HG03354 (cell line): ENCODE results near the gene CCDC88C.
A peak's percentile ranks its signal among the peaks of the same experiment; 100 is the strongest.

Source experiments
- ATAC-seq: cut with Tn5 transposase; IDR thresholded peaks from one replicate; pipeline ENCODE4 v1.9.1; 2021; ENCODE audit warnings: mild to moderate bottlenecking; ENCODE audit not compliant: unreplicated experiment, poor library complexity, severe bottlenecking

The CCDC88C gene

DNA sequence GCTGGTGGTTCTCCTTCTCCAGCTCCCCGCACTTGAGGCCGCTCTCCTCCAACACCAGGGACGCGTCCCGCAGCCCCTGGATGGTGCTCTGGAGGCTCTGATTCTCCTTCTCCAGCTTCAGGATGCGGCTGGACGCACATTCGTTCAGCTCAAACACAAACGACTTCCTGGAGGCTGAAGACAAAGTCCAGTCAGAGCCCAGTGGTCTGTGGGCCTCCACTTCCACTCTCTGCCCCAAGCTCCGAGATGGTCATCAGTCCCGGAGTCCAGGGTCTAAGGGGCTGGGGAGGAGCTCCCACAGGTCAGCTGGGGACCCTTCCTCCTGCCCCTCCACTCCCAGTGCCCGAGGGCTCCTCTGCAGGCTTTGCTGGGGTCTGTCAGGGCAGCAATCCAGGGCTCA, 96.5 kb downstream of the CCDC88C start:
- ATAC-seq = no peak

DNA sequence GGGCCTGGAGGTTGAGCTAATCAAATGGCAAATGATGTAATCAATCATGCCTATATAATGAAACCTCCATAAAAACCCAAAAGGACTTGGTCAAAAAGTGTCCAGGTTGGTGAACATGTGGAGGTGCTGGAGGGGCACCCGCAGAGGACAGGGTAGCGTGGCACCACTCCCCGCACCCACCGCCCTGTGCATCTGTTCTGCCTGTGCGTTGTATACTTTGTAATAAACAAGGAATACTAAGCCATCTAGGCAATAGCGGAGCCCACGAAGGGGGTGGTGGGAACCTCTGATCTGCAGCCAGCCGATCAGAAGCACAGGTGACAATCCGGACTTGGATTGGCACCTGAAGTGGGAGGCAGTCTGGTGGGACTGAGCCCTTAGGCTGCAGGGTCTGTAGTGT, 97.4 kb downstream of the CCDC88C start:
- ATAC-seq = no peak

DNA sequence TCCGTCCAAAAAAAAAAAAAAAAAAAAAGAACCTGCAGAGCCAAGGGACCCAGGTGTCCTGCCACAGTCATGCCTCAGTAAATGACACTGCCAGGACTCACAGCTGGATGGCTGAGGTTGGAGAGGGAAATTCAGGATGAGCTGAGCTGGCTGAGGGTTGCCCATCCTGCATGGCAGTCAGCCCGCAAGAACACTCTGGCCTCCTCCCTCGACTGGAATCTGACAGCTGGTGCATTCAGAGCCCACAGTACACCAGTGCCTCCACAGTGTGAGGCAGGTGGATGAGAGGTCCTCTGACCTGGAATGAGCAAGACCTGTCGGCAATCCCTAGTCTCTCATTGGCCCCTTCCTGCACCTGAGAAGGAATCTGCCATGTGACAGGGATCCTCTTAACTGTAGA, 98.7 kb downstream of the CCDC88C start:
- no peak for ATAC-seq

GRCh38 chr14:91317381-91318308, 100.0 kb downstream of the CCDC88C start:
- no peak for ATAC-seq

DNA sequence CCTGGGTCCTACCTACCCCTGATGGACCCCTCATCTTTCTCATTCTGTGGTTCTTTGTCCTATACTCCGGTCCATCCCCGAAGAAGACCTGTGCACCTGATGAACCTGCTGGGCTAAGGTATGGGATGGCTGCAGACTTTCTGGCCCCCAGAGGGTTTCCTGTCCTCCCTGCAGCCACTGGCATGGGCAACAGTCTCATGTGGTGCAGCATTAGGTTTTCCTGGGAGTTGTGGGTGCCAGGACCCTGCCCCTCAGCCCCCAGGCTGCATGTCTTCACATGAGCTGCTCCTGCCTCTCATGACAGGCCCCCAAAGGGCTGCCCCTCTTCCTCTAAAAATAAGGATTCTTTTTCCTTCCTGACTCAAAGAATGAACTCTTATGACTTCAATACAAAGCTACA, 100.9 kb downstream of the CCDC88C start:
- no peak for ATAC-seq

DNA sequence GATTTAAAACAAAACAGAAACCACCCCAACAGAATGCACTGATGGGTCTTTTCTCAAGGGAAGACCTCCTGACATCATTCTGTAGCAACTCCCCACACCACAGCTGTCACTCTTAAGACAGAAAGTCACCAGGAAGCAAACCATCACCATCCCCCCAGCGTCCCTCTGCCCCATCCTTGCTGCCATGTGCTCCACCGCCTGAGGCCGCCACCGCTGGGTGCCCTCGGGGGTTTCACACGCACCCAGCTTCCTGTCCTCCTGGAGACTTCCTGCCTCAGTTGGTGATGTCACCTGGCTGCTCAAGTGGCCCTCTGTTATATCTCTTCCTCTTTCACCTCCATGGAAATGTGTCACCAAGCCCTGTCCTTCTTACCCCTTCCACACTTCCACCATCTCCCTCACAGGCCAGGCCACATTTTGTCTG, 101.8 kb downstream of the CCDC88C start:
- peak; percentile 92 for ATAC-seq

DNA sequence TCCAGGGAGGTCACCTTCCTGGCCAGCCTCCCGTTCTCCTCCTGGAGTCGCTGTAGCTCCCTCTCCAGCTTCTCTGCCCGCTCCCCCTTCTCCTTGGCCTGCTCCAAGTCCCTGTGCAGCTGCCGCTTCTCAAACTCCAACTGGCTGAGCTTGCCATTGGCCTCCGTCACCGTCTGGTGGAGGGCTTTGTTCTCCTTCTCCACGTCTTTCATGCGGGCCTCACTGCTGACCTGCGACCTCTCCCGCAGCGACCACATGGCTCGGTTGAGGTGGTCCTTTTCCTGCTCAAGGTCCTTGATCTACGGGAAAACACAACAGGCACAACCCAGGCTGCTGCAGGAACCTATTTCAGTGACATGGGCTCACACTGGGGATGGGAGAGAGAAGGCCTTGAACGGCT, 103.8 kb downstream of the CCDC88C start:
- no peak for ATAC-seq

DNA sequence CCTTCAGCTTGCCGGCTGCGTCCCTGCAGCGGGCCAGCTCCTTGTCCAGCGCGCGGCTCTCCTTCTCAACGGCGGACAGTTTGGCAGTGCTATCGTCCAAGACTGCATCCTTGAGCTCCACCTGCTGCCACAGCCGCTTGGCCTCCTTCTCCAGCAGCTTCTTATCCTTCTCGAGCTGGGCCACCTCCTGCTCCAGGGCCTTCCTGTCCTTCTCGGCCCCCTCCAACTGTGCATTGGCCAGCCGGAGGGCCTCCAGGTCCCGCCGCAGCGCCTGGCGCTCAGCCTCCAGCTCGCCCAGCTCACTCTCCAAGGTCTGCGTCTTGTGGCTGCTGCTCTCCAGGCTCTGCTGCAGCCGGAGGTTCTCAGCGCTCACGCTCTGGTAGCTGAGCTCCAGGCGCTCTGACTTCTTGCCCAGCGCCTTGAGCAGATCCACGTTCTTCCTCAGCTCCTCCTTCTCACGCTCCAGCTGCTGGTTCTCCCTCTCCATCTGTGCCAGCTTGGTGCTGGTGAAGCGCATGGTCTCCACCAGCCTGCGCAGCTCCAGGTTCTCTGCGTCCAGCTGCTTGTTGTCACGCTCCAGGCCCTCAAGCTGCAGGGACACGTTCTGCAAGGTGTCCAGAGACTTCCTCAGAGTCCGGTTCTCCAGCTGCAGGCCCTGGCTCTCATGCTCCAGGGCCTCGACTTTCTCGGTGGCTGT, 104.3 kb downstream of the CCDC88C start:
- no peak for ATAC-seq

- no peak for ATAC-seq
Measured at GRCh38 chr14:91311284-91311662, 106.3 kb downstream of the CCDC88C start.

- no peak for ATAC-seq
Measured at GRCh38 chr14:91310606-91311283, 106.9 kb downstream of the CCDC88C start.

DNA sequence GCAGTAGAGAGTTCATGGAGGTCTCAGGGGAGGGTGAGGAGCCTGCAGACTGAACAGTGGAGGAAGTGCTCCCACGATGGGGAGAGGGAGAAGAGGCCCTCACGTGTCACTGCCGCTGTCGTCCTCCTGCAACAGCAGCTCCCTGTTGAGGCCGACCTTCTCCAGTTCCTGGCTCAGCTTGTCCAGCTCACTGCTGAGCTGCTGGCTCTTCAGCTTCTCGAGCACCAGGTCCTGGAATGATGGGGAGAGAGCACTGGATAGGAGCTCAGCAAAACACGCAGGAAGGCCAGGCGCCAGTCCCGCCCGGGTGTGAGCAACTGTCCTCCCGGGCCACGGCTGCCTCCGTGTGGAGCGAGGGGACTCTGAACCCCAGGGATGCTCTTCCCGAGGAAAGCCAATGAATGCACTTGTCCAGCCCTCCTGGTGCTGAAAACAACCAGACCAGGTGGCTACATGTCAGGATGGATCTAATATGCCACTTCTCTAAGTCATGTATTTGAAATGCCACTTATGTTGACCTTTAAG, 107.8 kb downstream of the CCDC88C start:
- ATAC-seq = no peak

- ATAC-seq = no peak
Measured at GRCh38 chr14:91308337-91308736, 109.3 kb downstream of the CCDC88C start.

- no peak for ATAC-seq
Measured at GRCh38 chr14:91307652-91308051, 110.0 kb downstream of the CCDC88C start.

DNA sequence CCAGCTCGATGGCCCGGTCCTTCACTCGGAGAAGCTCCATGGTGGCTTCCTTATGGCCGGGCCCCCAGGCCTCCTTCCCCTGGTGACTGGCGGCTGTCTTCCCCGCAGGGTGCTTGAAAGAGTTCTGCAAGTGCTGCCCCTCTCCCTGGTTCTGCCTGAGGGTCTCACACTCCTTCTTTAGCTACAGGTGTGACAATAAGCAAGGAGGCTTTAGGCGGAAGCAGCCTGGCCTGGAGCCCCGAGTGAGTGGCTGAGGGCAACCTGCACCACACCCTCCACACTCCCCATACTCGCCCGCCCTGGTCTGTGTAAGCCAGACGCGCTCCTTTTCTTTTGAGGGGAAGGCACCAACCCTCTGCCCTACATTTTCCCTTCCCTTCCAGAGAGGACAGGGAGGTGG, 110.6 kb downstream of the CCDC88C start:
- ATAC-seq = no peak

GRCh38 chr14:91306547-91306946, 111.1 kb downstream of the CCDC88C start:
- no peak for ATAC-seq

DNA sequence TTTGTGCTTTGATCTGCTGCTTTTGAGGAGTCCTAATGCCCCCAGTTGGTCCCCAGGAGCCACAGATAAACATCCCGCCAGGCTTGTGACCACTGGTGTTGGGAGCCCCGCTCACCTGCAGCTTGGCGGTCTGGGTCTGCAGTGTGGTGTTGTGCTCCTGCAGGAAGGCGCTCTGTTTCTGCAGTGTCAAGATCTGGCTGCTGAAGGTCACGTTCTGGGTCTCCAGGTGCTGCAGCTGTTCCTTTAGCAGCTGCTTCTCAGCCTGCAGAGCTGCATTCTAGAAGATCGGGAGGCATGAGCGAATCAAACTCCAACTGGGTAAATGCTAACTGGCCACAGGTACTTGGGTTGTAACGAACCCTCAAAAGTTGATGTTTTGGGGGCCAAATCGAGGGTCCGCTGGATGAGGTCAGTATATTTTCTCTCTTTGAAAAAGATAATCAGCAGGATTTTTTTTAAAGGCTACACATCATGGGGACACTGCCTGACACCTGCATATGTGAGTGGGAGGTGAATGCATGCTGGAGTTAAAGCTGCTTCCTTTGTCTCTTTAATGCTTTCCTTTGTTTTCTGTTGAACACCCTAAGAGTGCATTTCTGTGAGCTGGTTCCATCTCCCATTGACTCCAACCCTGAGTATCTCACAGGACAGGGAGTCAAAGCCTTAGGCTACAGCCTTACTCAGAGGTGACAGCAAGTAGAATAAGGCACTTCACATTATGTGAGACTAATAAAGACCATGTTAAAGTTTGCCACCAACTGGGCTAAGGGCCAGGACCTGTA, 111.8 kb downstream of the CCDC88C start:
- no peak for ATAC-seq

GRCh38 chr14:91303924-91304229, 113.7 kb downstream of the CCDC88C start:
- ATAC-seq = no peak

DNA sequence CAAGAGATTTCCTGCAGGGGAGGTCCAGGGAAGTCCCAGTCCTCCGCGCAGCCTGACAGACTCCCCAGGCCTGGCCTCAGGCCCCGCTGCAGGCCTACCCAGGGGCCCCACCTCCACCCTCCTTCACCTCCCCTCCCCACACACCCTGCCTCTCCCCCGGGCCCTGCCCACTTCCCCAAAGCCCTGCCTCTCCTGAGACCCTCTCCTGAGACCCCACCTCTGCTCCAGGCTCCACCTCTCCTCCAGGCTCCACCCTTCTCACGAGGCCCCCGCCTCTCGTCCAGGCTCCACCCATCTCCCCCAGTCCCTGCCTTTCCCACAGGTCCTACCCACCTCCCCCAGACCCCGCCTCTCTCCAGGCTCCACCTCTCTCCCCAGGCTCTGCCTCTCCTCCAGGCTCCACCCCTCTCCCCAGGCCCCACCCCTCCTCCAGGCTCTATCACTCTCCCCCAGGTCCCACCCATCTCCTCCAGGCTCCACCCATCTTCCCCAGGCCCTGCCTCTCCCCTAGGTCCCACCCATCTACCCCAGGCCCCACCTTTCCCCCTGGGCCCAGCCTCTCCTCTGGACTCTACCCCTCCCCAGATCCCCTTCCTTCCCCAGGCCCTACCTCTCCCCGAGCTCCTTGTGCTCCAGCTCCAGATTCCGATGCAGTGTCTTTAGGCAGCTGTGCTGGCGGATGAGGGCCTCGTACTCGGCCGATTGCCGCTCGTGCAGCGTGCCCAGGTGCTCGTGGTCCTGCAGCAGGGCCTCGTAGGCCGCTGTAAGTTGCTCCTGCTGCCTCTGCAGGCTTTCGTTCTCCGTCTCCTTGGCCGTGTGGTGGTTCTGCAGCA, 114.3 kb downstream of the CCDC88C start:
- peak; percentile 59 for ATAC-seq

- no peak for ATAC-seq
Measured at GRCh38 chr14:91302391-91302790, 115.2 kb downstream of the CCDC88C start.
